Frontal cortex (tissue), 4 donors: ENCODE measurements around the gene ANKIB1. TPM values are rescaled to one million over a fixed set of nuclear protein-coding genes. Genes with fewer than 3 reads are reported as not detected.
A peak's percentile ranks its signal among the peaks of the same experiment; 100 is the strongest.
"Not testable (repeated sequence)": the region's sequence is repeated elsewhere in the genome, so short reads cannot be mapped to it uniquely, and the experiment has no call there.

Experiments
- DNase-seq, 2 donors: peaks; one replicate each; pipeline ENCODE4 v3.0.0; 2012; ENCODE audit warnings: low spot score in 2 of 2
- FAIRE-seq: peaks from 2 replicates; lab custom pipeline; 2012; peaks lifted over from hg19 to GRCh38; lab: Jason Lieb, UNC
- total RNA-seq: library from RNA; depleted of rRNA; stranded (reverse); fragments of >200 nt; gene quantifications from one replicate; pipeline ENCODE4 v1.2.3, GENCODE V29; 2014
- donor health status: control.
- donor health status: control.
- donor health status: control.

The ANKIB1 gene
- total RNA-seq, 1 donor from 2014 or later: 114 TPM

GRCh38 chr7:92368741-92369140, 123.0 kb downstream of the ANKIB1 start:
- FAIRE-seq: peak; percentile 89

GRCh38 chr7:92375013-92375412, 129.2 kb downstream of the ANKIB1 start:
- FAIRE-seq: no peak
- no peak for DNase-seq

More at GRCh38 chr7:92368741-92369140, 123.0 kb downstream of the ANKIB1 start:
- no peak for DNase-seq

- no peak for FAIRE-seq
- DNase-seq: no peak
These were observed 145.3 kb downstream of the ANKIB1 start for GRCh38 chr7:92391071-92391470.

GRCh38 chr7:92397542-92397941, 151.8 kb downstream of the ANKIB1 start:
- FAIRE-seq (no peak), DNase-seq (no peak)

DNA sequence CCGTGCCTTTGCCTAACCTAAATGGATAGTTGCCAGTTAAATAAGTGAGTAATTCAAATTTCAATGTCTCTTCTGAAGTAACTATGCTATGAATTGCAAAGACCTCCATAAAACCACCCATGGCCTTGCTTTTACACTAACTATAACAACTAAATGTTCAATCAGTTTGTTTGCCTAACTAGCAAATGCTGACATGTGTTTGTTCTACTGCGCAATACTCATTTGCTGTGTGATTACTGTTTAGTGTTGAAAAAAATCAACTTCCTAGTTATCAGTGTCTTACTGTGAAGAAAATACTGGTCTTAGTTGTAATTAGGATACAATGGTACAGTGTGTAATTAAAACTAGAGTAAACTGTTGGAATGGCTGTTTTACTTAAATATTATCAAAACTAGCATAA, 154.2 kb downstream of the ANKIB1 start:
- FAIRE-seq: no peak
- DNase-seq: no peak

- FAIRE-seq (no peak), DNase-seq (no peak)
These were observed 157.4 kb downstream of the ANKIB1 start for GRCh38 chr7:92402920-92403759.

DNA sequence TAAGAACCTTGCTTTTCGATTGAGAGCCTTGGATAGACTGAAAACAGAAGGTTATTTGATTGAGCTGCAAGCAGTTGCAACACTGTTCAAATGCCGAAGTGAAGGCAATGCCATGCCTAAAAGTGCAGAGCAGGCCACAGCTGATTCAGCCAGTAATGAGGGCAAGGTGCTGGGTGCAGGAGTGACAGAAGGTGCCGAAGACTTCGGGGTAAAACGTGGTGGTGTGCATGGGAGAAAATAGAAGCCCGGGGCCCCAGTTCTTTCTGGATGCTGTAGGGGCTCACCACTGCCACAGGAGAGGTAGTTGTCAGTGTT, 157.9 kb downstream of the ANKIB1 start:
- FAIRE-seq (no peak), DNase-seq (no peak)

GRCh38 chr7:92404170-92404614, 158.4 kb downstream of the ANKIB1 start:
- no peak for FAIRE-seq
- DNase-seq: no peak

GRCh38 chr7:92409357-92409756, 163.6 kb downstream of the ANKIB1 start:
- no peak for FAIRE-seq
- no peak for DNase-seq

- DNase-seq, FAIRE-seq: not testable (repeated sequence)
These were observed 164.4 kb downstream of the ANKIB1 start for GRCh38 chr7:92410162-92410561.

DNA sequence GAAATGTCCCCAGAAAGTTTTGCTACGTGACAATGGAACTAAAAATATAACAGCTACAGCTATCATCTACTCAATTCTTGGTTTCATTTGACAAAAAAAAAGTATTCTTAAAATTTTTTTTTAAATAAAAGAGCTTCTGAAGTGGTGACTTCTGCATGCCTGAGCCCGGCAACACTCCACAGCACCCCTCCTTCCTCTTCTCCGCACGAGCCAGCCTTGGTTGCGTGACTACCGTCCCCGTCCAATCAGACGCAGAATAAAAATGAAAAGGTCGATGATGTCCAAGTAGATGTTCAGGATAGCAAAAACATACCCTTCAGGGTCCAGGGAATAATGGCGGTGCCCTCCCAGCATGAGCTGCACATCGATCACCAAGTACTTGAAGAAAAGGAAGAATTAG, 167.0 kb downstream of the ANKIB1 start:
- no peak for FAIRE-seq

GRCh38 chr7:92413550-92413949, 167.8 kb downstream of the ANKIB1 start:
- FAIRE-seq (no peak), DNase-seq (no peak)

More for the DNA sequence above, 167.0 kb downstream of the ANKIB1 start:
- no peak for DNase-seq

- DNase-seq (no peak), FAIRE-seq (no peak)
These were observed 169.5 kb downstream of the ANKIB1 start for GRCh38 chr7:92415225-92415624.

- no peak for FAIRE-seq
- DNase-seq: no peak
These were observed 172.1 kb downstream of the ANKIB1 start for GRCh38 chr7:92417913-92418312.

DNA sequence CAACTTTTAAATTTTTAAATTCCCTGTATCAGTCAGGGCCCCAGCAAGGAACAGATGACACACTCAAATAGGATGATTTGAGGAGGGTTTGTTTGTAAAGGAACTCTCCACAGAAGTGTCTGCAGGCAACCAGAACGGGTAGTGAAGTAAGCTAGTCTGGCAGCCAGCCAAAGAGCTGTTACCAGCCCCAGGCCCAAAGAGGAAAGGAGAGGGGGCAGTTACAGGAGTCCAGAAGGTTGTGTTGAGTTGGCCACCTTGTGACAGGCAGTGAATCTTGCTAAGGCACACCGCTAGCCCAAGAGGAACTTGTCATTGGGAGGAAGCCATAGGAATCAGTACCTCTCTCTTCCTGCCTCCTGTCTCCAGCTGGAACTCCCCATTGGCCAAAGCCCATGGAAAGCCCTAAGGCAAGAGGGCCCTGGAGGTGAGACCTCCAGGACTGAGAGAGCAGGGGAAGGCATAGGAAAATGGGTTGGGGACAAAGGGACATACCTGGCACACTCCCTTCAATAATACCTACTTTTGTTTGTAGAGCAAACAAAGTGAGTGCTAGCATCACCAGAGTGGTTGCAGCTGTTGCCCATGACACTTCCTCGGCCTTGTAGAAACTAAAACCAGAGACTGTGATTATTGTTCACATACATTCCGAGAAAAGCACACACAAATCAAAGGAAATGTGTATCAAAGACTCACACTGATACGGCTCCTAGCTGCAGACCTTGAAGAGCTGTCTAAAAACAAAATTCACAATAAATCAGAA, 176.1 kb downstream of the ANKIB1 start:
- FAIRE-seq: no peak
- no peak for DNase-seq

DNA sequence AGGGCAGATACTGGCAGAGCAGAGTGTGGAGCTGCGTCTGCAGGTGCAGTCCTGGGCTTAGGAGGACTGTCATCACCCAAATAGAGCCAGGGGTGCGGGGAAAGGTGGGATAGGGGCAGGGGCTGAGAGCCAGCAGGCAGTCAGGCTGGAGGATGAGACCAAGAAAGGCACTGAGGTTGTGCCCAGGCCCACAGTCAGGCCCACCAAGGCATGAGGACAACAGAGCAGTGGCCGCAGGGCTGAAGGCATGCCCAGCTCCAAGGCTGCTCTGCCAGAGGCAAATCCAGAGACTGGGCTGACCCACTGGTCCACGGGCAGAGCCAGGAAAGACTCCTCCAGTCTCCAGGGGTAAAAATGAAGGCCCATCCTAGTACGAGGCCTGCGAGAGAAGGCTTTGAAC, 177.2 kb downstream of the ANKIB1 start:
- DNase-seq: no peak
- no peak for FAIRE-seq

DNA sequence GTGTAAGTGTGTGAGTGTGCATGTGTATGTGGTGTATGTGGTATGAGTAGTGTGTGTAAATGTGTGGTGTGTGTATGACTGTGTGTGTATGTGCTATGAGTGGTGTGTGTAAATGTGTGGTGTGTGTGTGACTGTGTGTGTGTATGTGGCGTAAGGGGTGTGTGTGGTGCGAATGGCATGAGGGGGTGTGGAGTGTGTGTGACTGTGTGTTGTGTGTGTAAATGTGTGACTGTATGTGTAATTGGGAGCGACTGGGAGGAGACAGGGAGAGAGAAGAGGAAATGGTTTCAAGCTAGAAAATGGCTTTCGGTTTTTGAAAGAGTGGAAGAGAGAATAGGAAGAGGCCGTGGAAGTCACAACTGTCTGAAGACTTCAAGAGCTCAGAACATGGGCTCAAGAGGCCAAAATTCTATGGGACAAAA, 177.9 kb downstream of the ANKIB1 start:
- FAIRE-seq: no peak
- DNase-seq: no peak

DNA sequence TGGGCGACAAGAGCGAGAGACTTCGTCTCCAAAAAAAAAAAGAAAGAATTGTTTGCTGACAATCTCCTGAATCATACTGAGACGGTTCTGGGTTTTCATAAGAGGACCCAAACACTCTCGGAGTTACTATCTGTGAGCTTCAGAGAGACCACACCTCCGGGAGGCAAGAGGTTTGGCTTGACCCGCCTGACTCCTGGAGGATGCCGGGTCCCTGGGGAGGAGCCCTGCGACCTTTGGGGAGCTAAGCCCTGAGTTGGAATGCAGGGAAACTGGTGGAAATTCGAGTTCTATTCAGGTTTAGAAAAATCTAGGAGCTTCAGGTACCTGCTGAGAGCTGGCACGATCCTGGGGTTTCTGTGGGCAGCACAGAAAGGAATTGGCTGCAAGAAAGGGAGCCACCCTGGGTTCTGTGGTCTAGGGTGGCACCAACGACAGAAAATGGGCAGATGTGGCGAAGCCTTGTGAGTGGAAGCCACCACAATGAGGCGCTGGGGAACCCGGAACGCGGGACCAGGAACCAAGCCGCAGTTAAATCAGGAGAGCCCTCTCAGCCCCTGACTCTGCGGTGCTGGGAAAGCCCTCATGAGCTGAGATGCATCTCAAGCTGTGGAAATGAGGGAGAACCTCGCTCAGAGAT, 179.7 kb downstream of the ANKIB1 start:
- FAIRE-seq (no peak), DNase-seq (no peak)

DNA sequence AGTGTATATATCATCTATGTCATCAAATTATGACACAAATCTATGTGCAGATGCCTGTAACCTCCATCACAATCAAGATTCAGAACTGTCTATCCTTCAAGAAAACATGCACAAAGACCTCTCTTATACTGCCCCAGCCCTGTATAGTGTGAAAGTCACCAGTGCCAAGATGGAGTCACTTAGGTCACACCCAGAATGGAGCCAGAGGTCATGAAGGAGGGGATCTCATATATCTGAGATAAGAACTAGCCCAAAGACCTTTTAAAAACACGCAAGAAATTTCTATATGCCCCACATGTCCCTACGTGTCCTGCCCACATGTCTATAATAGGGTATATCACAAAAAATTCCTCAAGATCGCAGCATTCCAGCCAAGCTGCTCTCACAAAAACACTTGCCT, 181.4 kb downstream of the ANKIB1 start:
- FAIRE-seq: no peak
- DNase-seq: no peak

DNA sequence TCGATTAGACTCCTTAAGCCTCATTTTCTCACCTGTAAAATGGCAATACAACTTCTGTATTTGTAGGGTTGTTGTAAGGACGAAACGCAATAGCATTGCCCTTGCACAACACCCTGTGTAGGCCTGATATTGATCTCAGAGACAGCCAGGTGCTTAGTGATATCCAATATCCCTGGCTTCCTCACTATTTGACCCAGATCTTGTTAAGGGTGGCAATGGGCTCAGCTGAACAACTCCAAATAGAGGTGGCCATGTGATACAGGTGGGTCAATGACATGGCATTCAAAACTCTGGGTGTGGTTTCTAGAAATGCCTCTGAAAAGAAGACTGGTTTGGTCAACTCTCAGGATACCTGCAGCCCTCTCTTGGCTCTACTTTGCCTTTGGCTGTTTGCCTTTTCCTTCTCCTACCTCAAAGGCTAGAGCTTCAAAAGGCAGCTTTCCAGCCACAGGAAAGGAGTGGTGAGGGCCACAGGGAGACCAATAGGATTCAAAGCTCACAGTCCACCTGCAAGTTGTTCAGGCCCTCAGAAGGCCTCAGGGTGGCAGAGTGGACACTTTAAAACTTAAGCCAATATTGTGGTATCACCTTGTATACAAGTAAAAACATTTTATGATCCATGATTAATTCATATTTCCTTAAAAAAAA, 186.6 kb downstream of the ANKIB1 start:
- no peak for FAIRE-seq
- DNase-seq: no peak
